Stimulated activated memory B cell treated with anti-CD40 and anti-IgM and Interleukin-4, amounts not matched to agents 10 μg/mL and 1 μg/mL and 100 μg/mL, for 72 hours (primary cell): Measurements from ENCODE around the gene CDK5RAP3.
"Not testable (repeated sequence)": the region's sequence is repeated elsewhere in the genome, so short reads cannot be mapped to it uniquely, and the experiment has no call there.

Experiments
- ATAC-seq: fragments of 150-1000 bp; cut with Tn5 transposase; 2 replicates; pipeline ENCODE4 v1.10.0; 2021
- H3K27ac Mint-ChIP-seq: one replicate; pipeline ENCODE4 v1.8.0; 2022; ENCODE audit warnings: mild to moderate bottlenecking, mixed read lengths
- H3K27me3 Mint-ChIP-seq: one replicate; pipeline ENCODE4 v1.8.0; 2022; ENCODE audit warnings: mixed read lengths
- H3K36me3 Mint-ChIP-seq: one replicate; pipeline ENCODE4 v1.8.0; 2022; ENCODE audit warnings: mixed read lengths
- H3K4me1 Mint-ChIP-seq: one replicate; pipeline ENCODE4 v1.8.0; 2022; ENCODE audit warnings: mixed read lengths
- H3K4me3 Mint-ChIP-seq: one replicate; pipeline ENCODE4 v1.8.0; 2022; ENCODE audit warnings: mild to moderate bottlenecking, moderate library complexity, mixed read lengths
- H3K9me3 Mint-ChIP-seq: one replicate; pipeline ENCODE4 v1.8.0; 2022; ENCODE audit warnings: mixed read lengths

CDK5RAP3 gene

GRCh38 chr17:47995241-47995935, 24.5 kb downstream of the CDK5RAP3 start:
- H3K27me3 Mint-ChIP-seq, result peaks cover 16% of the 10 kb centered on the region
- no peak for ATAC-seq
- H3K27ac Mint-ChIP-seq, result no peak overlapping the region
- no peak overlapping the region for H3K4me3 Mint-ChIP-seq
- H3K9me3 Mint-ChIP-seq, result no peaks in the 10 kb centered on the region
- H3K36me3 Mint-ChIP-seq, result no peaks in the 10 kb centered on the region
- no peaks in the 10 kb centered on the region for H3K4me1 Mint-ChIP-seq

- no peaks in the 10 kb centered on the region for H3K9me3 Mint-ChIP-seq
- H3K27me3 Mint-ChIP-seq, result peaks cover 16% of the 10 kb centered on the region
- H3K4me3 Mint-ChIP-seq, result no peak overlapping the region
- no peak for ATAC-seq
- no peak overlapping the region for H3K27ac Mint-ChIP-seq
- H3K36me3 Mint-ChIP-seq, result no peaks in the 10 kb centered on the region
- no peaks in the 10 kb centered on the region for H3K4me1 Mint-ChIP-seq
Observed at GRCh38 chr17:47996201-47996600, 25.3 kb downstream of the CDK5RAP3 start.

DNA sequence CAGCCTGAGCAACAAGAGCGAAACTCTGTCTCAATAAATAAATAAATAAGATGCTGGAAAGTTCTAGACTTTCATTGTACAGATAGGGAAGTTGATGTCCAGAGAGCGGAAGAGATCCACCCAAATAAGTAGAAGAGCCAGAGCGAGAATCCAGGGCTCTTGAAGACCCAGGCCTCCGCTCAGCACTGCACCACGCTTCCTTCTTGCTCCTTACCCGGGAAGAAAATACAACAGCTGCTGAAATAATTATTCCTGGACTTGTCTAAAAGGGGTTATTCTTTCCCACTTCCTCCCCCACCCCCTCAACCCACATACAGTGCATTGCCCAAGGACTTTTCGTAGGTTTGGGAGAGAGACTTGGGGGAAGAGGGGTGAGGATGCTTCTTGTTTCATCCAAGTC, 26.7 kb downstream of the CDK5RAP3 start:
- H3K27me3 Mint-ChIP-seq, result peaks cover 16% of the 10 kb centered on the region

GRCh38 chr17:47998044-47998443, 27.1 kb downstream of the CDK5RAP3 start:
- Mint-ChIP-seq H3K4me1 (peaks cover 9% of the 10 kb centered on the region), H3K27ac (no peak overlapping the region), H3K4me3 (no peak overlapping the region), H3K36me3 (no peaks in the 10 kb centered on the region), H3K27me3 (peaks cover 16% of the 10 kb centered on the region), H3K9me3 (no peaks in the 10 kb centered on the region)
- no peak for ATAC-seq

More for the DNA sequence above, 26.7 kb downstream of the CDK5RAP3 start:
- Mint-ChIP-seq H3K9me3 (no peaks in the 10 kb centered on the region), H3K36me3 (no peaks in the 10 kb centered on the region), H3K4me3 (no peak overlapping the region), H3K4me1 (peaks cover 5% of the 10 kb centered on the region), H3K27ac (no peak overlapping the region)
- no peak for ATAC-seq

- H3K36me3 Mint-ChIP-seq, result no peaks in the 10 kb centered on the region
- H3K4me3 Mint-ChIP-seq, result no peak overlapping the region
- H3K4me1 Mint-ChIP-seq, result peaks cover 20% of the 10 kb centered on the region
- H3K27ac Mint-ChIP-seq, result no peak overlapping the region
- ATAC-seq, result no peak
- no peaks in the 10 kb centered on the region for H3K9me3 Mint-ChIP-seq
- peaks cover 16% of the 10 kb centered on the region for H3K27me3 Mint-ChIP-seq
Observed at GRCh38 chr17:47999582-47999981, 28.7 kb downstream of the CDK5RAP3 start.

GRCh38 chr17:48001197-48001596, 30.3 kb downstream of the CDK5RAP3 start:
- Mint-ChIP-seq H3K9me3 (no peaks in the 10 kb centered on the region), H3K27ac (no peak overlapping the region), H3K36me3 (no peaks in the 10 kb centered on the region), H3K4me1 (peaks cover 23% of the 10 kb centered on the region), H3K4me3 (no peak overlapping the region), H3K27me3 (peaks cover 14% of the 10 kb centered on the region)
- ATAC-seq, result no peak

DNA sequence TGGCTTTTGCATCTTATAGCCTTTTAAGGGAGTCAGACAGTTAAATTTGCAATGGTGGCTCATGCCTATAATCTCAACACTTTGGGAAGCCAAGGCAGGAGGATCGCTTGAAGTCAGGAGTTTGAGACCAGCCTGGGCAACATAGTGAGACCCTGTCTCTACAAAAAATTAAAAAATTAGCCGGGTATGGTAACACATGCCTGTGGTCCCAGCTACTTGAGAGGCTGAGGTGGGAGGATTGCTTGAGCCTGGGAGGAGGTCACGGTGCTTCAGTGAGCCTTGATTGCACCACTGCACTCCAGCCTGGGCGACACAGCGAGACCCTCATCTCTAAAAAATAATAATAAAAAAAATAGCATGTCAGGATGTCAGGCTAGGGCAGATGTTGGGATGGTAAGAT, 30.7 kb downstream of the CDK5RAP3 start:
- H3K4me3 Mint-ChIP-seq, result not testable (repeated sequence)

GRCh38 chr17:48002266-48002915, 31.5 kb downstream of the CDK5RAP3 start:
- H3K4me3 Mint-ChIP-seq, result no peak overlapping the region
- no peaks in the 10 kb centered on the region for H3K9me3 Mint-ChIP-seq
- H3K27me3 Mint-ChIP-seq, result peaks cover 14% of the 10 kb centered on the region
- ATAC-seq, result peak; percentile 80
- H3K27ac Mint-ChIP-seq, result peak overlapping the region; percentile 55
- no peaks in the 10 kb centered on the region for H3K36me3 Mint-ChIP-seq
- peaks cover 23% of the 10 kb centered on the region for H3K4me1 Mint-ChIP-seq

More for the DNA sequence above, 30.7 kb downstream of the CDK5RAP3 start:
- not testable (repeated sequence) for H3K9me3 Mint-ChIP-seq, H3K27ac Mint-ChIP-seq, H3K27me3 Mint-ChIP-seq, ATAC-seq, H3K36me3 Mint-ChIP-seq
- peaks cover 23% of the 10 kb centered on the region for H3K4me1 Mint-ChIP-seq

DNA sequence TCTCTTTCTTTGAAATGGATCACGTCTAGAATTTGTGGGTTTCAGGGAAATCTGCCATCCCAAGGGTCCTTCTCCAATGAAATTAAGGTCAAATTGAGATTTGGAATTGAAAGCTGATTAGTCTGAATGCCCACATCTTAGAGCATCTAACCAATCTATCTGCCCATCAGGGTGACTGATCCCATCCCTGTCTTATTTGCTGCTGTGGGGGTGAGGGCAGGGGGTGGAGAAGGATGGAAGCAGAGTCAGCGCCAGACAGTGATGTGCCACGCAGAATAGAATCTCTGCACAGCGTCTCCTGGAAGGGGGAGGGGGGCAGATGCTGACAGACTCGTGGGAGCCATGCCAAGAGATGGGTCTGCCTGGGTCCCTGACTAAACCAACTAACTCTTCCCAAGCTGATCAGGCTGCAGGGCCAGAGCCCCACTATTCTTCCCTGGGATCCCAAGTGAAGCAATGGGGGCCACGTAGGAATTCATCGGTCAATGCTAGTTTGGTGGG, 32.1 kb downstream of the CDK5RAP3 start:
- H3K4me1 Mint-ChIP-seq, result peaks cover 23% of the 10 kb centered on the region
- H3K36me3 Mint-ChIP-seq, result no peaks in the 10 kb centered on the region
- peaks cover 9% of the 10 kb centered on the region for H3K27me3 Mint-ChIP-seq
- H3K27ac Mint-ChIP-seq, result peak overlapping the region; percentile 55
- no peak overlapping the region for H3K4me3 Mint-ChIP-seq
- no peaks in the 10 kb centered on the region for H3K9me3 Mint-ChIP-seq
- no peak for ATAC-seq

DNA sequence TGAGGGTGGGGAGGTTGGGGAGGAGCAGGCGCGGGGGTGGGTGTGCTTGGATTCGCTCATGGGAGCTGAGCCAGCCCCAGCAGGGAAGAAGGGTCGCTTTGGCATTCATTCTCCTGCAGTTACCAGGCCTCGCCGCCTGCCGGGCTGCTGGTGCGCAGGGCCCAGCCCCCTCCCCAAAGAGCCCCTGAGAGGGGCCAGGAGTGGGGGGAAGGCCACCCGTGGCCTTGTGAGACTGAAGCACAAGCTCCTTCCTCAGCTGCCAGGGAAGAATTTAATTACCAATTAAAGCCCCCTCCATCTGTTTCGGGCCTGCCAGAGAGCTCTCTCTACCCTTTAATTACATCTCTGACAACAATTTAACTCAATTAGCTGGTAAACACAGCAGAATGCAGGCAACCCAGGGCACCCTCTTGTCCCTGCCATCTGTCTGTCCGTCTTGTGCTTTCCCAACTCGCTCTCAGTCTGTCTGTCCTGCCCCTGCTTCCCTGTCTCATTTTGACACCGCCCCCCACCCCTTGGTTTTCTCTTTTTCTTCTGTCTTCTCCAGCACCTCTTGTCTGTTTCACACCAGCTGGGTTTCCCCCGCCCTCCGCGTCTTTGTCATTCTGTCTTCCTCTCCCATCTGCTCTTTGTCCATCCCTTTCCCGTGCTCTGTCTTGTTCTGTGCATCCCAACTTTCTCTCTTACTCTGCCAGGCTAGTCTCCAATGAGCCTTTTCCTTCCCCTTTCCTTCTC, 32.7 kb downstream of the CDK5RAP3 start:
- H3K27me3 Mint-ChIP-seq, result peaks cover 8% of the 10 kb centered on the region
- peak overlapping the region; percentile 8 for H3K27ac Mint-ChIP-seq
- ATAC-seq, result no peak
- no peaks in the 10 kb centered on the region for H3K9me3 Mint-ChIP-seq
- peaks cover 23% of the 10 kb centered on the region for H3K4me1 Mint-ChIP-seq
- H3K4me3 Mint-ChIP-seq, result no peak overlapping the region
- H3K36me3 Mint-ChIP-seq, result no peaks in the 10 kb centered on the region

DNA sequence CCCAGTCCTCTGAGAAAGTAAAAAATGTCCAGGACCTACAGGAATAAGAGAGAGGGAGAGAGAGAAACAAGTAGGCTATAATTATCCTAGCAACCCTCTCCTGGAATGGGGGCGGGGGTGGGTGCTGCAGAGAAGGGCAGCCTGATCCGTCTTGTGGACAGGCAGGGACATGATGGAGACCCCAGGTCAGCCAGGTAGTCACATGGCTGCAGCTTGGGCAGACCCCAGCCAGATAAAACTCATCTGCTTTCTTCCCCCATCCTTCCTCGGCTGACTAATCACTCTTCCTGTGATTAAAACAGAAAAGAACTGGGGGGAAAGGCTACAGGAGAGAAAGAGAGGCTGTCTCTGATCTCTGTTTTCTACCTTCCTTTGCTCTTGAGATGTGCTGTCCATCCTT, 34.1 kb downstream of the CDK5RAP3 start:
- H3K4me1 Mint-ChIP-seq, result peaks cover 23% of the 10 kb centered on the region
- ATAC-seq, result no peak
- peaks cover 15% of the 10 kb centered on the region for H3K27me3 Mint-ChIP-seq
- H3K27ac Mint-ChIP-seq, result no peak overlapping the region
- no peaks in the 10 kb centered on the region for H3K9me3 Mint-ChIP-seq
- no peak overlapping the region for H3K4me3 Mint-ChIP-seq
- H3K36me3 Mint-ChIP-seq, result no peaks in the 10 kb centered on the region

- Mint-ChIP-seq H3K27me3 (peaks cover 18% of the 10 kb centered on the region), H3K4me1 (peaks cover 34% of the 10 kb centered on the region), H3K9me3 (no peaks in the 10 kb centered on the region)
Observed at GRCh38 chr17:48006936-48007709, 36.2 kb downstream of the CDK5RAP3 start.

DNA sequence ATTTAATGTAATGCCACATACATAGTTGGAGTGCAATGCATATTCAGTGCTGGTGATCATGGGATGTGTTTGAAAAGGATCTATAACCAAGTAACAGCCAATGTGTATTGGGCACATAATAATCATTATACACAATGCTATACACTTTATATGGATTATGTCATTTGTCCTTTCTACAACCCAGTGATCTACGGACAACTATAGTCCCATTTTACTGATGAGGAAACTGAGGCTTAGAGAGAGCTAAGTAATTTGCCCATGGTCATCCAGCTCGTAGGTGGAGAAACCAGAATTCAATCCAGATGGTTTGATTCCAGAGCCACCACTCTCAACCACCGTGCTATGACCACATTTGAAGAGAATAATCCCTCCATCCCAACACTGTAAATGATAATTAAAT, 39.3 kb downstream of the CDK5RAP3 start:
- no peaks in the 10 kb centered on the region for H3K9me3 Mint-ChIP-seq
- peaks cover 28% of the 10 kb centered on the region for H3K27me3 Mint-ChIP-seq
- no peak overlapping the region for H3K4me3 Mint-ChIP-seq
- ATAC-seq, result no peak
- no peak overlapping the region for H3K27ac Mint-ChIP-seq
- peaks cover 11% of the 10 kb centered on the region for H3K4me1 Mint-ChIP-seq
- H3K36me3 Mint-ChIP-seq, result no peaks in the 10 kb centered on the region

More at GRCh38 chr17:48006936-48007709, 36.2 kb downstream of the CDK5RAP3 start:
- ATAC-seq, result no peak
- Mint-ChIP-seq H3K36me3 (no peaks in the 10 kb centered on the region), H3K27ac (no peak overlapping the region), H3K4me3 (no peak overlapping the region)

DNA sequence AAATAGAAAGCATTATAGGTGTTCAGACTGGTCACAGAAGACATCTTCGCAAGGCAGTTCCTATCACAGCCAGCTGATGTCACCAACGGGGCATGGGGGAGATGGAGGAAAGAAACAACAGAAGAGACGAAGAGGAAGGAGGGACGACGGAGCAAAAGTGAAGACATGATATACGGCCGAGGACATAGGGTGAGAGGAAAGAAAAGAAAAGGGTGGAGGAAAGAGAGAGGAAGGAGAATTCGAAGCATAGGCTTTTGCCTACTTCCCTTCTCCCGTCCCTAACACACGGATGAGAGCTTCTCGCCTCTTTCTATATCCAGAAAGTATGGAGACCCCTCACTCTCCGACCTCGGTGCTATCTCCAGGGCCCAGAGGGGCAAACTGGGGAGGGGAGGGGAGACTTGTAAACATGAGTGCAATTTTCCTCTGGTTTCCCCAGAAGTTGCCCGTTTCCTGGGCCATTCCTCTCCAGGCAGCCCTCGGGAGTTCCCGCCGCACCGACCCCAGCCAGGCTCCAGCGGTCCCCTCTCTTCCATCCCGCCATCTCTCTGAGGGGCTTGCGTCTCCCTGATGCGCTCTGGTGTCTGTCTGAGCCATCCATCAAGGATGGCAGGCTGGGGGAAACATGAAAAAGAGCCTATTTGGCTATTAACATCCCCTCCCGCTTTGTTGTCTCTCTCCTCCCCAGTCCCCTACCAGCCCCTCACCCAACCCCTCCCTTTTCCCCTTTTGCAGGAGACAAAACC, 40.7 kb downstream of the CDK5RAP3 start:
- Mint-ChIP-seq H3K4me1 (peaks cover 11% of the 10 kb centered on the region), H3K36me3 (no peaks in the 10 kb centered on the region), H3K27me3 (peaks cover 28% of the 10 kb centered on the region), H3K4me3 (peak overlapping the region; percentile 81), H3K27ac (peak overlapping the region; percentile 1), H3K9me3 (no peaks in the 10 kb centered on the region)
- peak; percentile 75 for ATAC-seq
